GM12801 (cell line): ENCODE data around the gene GPNMB.

Experiments used
- TF ChIP-seq, protein P1 (sequence below): IDR thresholded peaks from one replicate; pipeline ENCODE4 v1.5.1; 2011; ENCODE audit warnings: control low read depth; ENCODE audit not compliant: insufficient read length; ENCODE audit errors: extremely low read depth

The GPNMB gene

DNA sequence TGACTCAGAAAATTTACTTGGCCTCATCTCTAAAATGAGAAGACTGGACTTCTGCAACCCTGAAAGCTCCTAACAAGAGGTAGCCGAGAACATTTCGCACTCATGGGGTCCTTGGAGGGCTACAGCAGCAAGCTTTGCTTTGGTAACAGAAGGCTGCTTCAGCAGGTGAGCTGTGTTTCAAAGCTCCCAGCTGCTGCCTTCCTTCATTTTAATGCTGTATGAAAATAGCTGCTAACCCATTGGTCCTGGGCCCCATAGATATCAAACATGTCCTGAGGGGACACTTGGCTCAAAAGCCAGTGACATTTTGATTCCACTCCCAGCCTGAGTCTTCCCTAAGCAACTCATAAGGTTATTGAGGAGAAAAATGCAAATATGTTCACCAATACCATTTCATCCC, 38.3 kb downstream of the GPNMB start:
- TF ChIP-seq, protein P1, sequence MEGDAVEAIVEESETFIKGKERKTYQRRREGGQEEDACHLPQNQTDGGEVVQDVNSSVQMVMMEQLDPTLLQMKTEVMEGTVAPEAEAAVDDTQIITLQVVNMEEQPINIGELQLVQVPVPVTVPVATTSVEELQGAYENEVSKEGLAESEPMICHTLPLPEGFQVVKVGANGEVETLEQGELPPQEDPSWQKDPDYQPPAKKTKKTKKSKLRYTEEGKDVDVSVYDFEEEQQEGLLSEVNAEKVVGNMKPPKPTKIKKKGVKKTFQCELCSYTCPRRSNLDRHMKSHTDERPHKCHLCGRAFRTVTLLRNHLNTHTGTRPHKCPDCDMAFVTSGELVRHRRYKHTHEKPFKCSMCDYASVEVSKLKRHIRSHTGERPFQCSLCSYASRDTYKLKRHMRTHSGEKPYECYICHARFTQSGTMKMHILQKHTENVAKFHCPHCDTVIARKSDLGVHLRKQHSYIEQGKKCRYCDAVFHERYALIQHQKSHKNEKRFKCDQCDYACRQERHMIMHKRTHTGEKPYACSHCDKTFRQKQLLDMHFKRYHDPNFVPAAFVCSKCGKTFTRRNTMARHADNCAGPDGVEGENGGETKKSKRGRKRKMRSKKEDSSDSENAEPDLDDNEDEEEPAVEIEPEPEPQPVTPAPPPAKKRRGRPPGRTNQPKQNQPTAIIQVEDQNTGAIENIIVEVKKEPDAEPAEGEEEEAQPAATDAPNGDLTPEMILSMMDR: no peak

GRCh38 chr7:23285657-23286646, 39.4 kb downstream of the GPNMB start:
- TF ChIP-seq, protein P1: no peak

GRCh38 chr7:23287612-23288011, 41.0 kb downstream of the GPNMB start:
- TF ChIP-seq, protein P1: no peak

DNA sequence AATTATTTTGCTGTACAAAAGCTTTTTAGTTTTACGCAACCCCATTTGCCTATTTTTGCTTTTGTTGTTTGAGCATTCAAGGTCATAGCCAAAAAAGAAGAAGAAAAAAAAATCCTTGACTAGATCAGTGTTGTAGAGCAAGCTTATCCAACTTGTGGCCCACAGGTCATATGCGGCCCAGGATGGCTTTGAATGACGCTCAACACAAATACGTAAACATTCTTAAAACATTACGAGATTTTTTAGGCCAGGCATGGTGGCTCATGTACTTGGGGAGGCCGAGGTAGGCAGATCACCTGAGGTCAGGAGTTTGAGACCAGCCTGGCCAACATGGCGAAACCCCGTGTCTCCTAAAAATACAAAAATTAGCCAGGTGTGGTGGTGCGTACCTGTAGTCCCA, 44.4 kb downstream of the GPNMB start:
- TF ChIP-seq, protein P1: no peak

- TF ChIP-seq, protein P1: no peak
Observed at GRCh38 chr7:23291957-23292560, 45.5 kb downstream of the GPNMB start.

DNA sequence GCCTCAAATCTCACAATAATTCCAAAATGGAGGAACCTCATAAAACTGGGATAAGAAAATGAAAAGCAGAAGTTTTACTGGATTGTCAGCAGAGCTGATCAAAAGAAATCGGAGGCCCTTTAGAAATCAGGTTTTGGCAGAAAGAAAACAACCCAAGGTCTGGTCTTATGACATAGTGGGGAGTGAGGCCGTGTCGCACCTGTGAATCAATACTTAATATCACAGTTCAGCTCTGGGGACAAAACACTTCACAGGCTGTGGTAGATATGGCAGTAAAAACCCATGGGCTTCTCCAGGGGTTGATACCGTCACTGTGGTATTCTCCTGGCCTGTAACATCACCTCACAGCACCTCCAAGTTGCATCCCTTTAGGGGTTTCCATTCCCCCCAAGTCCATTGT, 46.0 kb downstream of the GPNMB start:
- TF ChIP-seq, protein P1: no peak

GRCh38 chr7:23293500-23294073, 47.0 kb downstream of the GPNMB start:
- TF ChIP-seq, protein P1: no peak
